Endothelial cell of umbilical vein (primary cell): ENCODE measurements around the gene ZDHHC17.

Experiments used
- EZH2 ChIP-seq: IDR thresholded peaks from 2 replicates; pipeline ENCODE4 v1.6.1; 2012; ENCODE audit warnings: borderline replicate concordance, low read depth, mild to moderate bottlenecking, moderate library complexity, low read length, inconsistent platforms; ENCODE audit not compliant: severe bottlenecking
- FOS ChIP-seq: IDR thresholded peaks from 2 replicates; pipeline ENCODE4 v1.6.1; 2011; ENCODE audit warnings: mild to moderate bottlenecking, low read length, moderate library complexity, borderline replicate concordance; ENCODE audit not compliant: insufficient read depth
- GATA2 ChIP-seq: IDR thresholded peaks from 2 replicates; pipeline ENCODE4 v1.7.0; 2011; ENCODE audit warnings: low read depth, mild to moderate bottlenecking, moderate library complexity, mixed read lengths, low read length; ENCODE audit not compliant: insufficient read length, insufficient read depth
- JUN ChIP-seq: IDR thresholded peaks from 2 replicates; pipeline ENCODE4 v1.6.1; 2011; ENCODE audit warnings: borderline replicate concordance, low read depth; ENCODE audit not compliant: insufficient read length, insufficient read depth
- MYC ChIP-seq: IDR thresholded peaks from one replicate; pipeline ENCODE4 v1.6.1; 2011; ENCODE audit warnings: mild to moderate bottlenecking, low read depth, low read length
- POLR2A ChIP-seq: IDR thresholded peaks from 2 replicates; pipeline ENCODE4 v1.6.1; 2012; ENCODE audit warnings: low read depth, mild to moderate bottlenecking, control low read depth, low read length
- POLR2AphosphoS5 ChIP-seq: IDR thresholded peaks from 2 replicates; pipeline ENCODE4 v1.6.1; 2012; ENCODE audit warnings: low read depth, mild to moderate bottlenecking, control low read depth, low read length, moderate library complexity; ENCODE audit not compliant: insufficient read depth
- TF ChIP-seq, protein P1 (sequence below), 2 donors: IDR thresholded peaks; 1 replicate in 1 of 2; 2 replicates in 1 of 2; pipeline ENCODE4 v1.5.1; 2011; ENCODE audit warnings: low read length in 2 of 2, mild to moderate bottlenecking in 2 of 2, moderate library complexity in 2 of 2, control low read depth in 1 of 2, inconsistent platforms in 1 of 2, low read depth in 1 of 2; ENCODE audit not compliant: insufficient read depth in 1 of 2; ENCODE audit errors: extremely low read depth in 1 of 2

DNA sequence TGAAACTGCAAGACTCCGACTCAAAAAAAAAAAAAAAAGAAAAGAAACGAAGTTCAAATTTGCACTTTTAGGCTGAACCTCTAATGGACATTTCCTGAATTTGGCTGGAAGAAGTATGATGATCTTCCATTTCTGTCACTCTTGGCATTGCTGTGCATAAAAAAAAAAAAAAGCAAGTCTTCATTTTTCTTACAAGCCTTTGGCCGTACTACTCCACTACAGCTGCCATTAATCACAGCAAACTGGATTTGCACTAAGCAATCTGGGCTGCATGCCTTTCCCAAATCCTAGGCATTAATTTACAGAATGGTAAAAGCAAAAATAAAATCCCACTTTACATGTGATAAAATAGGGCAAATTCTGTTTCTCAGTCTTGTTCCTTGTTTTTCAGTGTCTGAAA, 107.8 kb downstream of the ZDHHC17 start:
- no peak for TF ChIP-seq POLR2AphosphoS5
- TF ChIP-seq, protein P1, sequence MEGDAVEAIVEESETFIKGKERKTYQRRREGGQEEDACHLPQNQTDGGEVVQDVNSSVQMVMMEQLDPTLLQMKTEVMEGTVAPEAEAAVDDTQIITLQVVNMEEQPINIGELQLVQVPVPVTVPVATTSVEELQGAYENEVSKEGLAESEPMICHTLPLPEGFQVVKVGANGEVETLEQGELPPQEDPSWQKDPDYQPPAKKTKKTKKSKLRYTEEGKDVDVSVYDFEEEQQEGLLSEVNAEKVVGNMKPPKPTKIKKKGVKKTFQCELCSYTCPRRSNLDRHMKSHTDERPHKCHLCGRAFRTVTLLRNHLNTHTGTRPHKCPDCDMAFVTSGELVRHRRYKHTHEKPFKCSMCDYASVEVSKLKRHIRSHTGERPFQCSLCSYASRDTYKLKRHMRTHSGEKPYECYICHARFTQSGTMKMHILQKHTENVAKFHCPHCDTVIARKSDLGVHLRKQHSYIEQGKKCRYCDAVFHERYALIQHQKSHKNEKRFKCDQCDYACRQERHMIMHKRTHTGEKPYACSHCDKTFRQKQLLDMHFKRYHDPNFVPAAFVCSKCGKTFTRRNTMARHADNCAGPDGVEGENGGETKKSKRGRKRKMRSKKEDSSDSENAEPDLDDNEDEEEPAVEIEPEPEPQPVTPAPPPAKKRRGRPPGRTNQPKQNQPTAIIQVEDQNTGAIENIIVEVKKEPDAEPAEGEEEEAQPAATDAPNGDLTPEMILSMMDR (IDR thresholded peaks at IDR 0.05; ENCODE audit: extremely low read depth in 1 of 2, insufficient read depth in 1 of 2, low read depth in 1 of 2, low read length in 2 of 2) = no peak
- no peak for TF ChIP-seq EZH2
- no peak for TF ChIP-seq JUN
- no peak for TF ChIP-seq POLR2A
- TF ChIP-seq MYC = no peak
- TF ChIP-seq FOS = no peak
- TF ChIP-seq GATA2 = no peak
